Fibroblast of pulmonary artery (primary cell): Measurements from ENCODE around the gene ABCC9.

Experiments used
- DNase-seq: peaks from one replicate; pipeline ENCODE4 v3.0.0-alpha.2; 2010; ENCODE audit warnings: low read depth
- H3K4me3 ChIP-seq: replicated peaks from 2 replicates; pipeline ENCODE4 v1.5.1; 2011; ENCODE audit warnings: low read depth, mild to moderate bottlenecking, control low read depth, low read length, moderate library complexity
- TF ChIP-seq, protein P1 (sequence below): IDR thresholded peaks from 2 replicates; pipeline ENCODE4 v1.5.1; 2011; ENCODE audit warnings: mild to moderate bottlenecking, control low read depth, low read length, inconsistent platforms; ENCODE audit errors: missing control alignments

The ABCC9 gene

DNA sequence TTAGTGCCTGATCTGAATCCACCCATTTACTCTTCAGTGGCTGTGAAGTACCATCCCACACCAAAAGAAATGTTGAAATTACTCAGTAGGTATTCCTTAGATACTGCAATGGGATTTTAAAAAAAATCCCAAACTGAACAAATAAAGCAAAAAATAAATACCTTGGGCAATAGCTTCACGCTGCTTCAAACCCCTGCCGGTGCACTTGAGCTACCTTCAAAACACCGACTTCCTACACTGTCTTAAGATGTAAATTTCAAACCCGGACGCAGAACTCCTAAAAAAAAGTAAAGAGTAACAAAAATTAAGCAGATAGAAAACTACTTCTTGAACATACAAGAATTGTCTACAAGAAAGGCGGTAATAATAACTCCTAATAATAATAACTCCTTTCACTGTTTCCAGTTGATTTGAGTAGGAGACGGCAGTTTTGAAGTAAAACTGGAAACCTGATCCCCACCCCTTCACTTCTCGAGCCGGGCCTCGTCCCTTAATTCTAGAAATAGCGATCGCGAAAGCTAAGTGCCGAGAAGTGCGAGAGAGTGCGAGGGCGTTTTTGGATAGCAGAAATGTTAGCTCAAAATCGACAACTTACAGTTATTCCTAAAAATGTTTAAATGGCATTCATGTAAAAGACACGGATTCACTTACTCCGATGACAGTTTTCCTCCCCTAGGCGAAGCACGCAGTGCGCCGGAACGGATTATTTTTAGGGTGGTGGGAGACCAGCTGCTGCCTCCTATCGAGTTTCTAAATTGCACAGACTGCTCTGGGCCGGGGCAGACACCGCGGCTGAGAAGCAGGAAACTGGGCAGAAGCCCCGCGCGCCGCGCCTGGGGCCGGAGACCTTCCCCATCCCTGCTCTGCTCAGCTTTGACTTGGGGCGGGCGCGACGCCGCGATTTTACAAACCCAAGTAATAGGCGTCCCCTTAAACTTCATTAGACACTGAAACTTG is at the start of gene ABCC9:
ABCC9 (minus strand) TSS at position 878 of the 957 bp plus-strand sequence. CDS start 4,752 bp downstream, outside the sequence.
- DNase-seq = peak; percentile 20
- TF ChIP-seq, protein P1, sequence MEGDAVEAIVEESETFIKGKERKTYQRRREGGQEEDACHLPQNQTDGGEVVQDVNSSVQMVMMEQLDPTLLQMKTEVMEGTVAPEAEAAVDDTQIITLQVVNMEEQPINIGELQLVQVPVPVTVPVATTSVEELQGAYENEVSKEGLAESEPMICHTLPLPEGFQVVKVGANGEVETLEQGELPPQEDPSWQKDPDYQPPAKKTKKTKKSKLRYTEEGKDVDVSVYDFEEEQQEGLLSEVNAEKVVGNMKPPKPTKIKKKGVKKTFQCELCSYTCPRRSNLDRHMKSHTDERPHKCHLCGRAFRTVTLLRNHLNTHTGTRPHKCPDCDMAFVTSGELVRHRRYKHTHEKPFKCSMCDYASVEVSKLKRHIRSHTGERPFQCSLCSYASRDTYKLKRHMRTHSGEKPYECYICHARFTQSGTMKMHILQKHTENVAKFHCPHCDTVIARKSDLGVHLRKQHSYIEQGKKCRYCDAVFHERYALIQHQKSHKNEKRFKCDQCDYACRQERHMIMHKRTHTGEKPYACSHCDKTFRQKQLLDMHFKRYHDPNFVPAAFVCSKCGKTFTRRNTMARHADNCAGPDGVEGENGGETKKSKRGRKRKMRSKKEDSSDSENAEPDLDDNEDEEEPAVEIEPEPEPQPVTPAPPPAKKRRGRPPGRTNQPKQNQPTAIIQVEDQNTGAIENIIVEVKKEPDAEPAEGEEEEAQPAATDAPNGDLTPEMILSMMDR = no peak
- H3K4me3 ChIP-seq = peak within 1 kb of the TSS; percentile 55

- TF ChIP-seq, protein P1 = peak; percentile 69
- H3K4me3 ChIP-seq = no peak overlapping the region
- peak; percentile 71 for DNase-seq
These were observed 48.7 kb upstream of the ABCC9 start for GRCh38 chr12:21989819-21990412.

DNA sequence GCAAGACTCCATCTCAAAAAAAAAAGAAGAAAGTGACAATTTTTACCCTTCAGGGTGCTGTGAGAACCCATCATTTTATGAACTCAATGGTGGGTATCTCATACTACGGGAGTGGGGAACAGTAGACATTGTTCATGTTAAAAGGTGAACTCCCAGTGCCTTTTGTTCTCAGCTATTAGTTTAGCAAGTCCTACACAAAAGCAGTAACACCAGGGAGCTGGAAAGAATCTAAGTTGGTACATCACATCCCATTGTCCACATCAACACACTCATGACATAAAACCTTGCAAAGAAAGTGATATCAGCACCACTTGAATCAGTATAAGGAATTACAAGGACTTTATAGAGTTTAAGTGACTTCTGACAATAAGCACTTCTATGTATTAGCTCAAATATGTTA is 47.4 kb upstream of the ABCC9 start:
- no peak for DNase-seq
- no peak overlapping the region for H3K4me3 ChIP-seq
- TF ChIP-seq, protein P1 = no peak

DNA sequence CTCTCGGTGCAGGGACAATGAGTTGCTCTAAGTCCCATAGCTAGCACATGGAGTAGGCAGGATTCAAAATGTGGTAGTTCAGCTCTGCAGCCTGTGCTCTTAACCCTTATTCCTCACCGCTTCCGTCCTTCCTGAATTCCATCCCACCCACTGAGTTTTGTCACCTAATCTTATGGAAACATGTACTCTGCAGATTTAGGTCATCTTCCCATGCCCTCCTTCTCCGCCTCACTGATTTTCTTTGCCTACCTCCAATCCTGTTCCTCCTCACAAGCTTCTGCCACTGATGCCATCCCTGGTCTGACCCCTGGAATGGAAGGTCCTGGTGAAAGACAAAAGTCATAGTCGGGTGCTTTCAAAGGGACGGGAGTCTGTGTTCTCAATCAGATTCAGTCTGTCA is 46.5 kb upstream of the ABCC9 start:
- no peak overlapping the region for H3K4me3 ChIP-seq
- TF ChIP-seq, protein P1 = no peak
- DNase-seq = no peak

GRCh38 chr12:21985155-21985554 is 43.9 kb upstream of the ABCC9 start:
- H3K4me3 ChIP-seq = no peak overlapping the region
- TF ChIP-seq, protein P1 = no peak
- DNase-seq = no peak

GRCh38 chr12:21984375-21984774 is 43.1 kb upstream of the ABCC9 start:
- DNase-seq = no peak
- TF ChIP-seq, protein P1 = no peak
- no peak overlapping the region for H3K4me3 ChIP-seq

DNA sequence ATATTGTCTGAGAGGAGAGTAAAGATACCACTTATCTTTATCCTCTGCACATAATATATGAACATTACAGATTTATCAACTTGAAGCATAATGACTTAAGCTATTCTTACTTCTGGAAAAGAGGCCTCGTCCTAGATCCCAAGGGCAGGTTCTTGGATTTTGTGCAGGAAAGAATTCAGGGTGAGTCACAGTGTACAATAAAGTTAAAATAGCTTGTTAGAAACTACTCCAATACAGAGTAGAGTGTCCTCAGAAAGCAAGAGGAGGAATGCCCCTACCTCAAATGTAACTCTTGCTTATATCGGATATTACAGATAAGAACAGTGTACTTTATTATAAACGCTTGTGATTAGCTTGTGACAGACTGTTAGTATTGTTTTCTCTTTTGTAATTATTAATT is 41.9 kb upstream of the ABCC9 start:
- no peak overlapping the region for H3K4me3 ChIP-seq
- DNase-seq = no peak
- TF ChIP-seq, protein P1 = no peak
